IPS DF 4.7 (cell line): ENCODE results near the gene PLP2.
"Not testable (repeated sequence)": the region's sequence is repeated elsewhere in the genome, so short reads cannot be mapped to it uniquely, and the experiment has no call there.

Source experiments
- DNase-seq: peaks from one replicate; pipeline ENCODE4 v3.0.0-alpha.2; 2013; ENCODE audit warnings: low spot score; ENCODE audit errors: extremely low read depth

PLP2 gene

GRCh38 chrX:49171752-49172279 is at the start of gene PLP2:
PLP2 (plus strand) TSS chrX:49171898; CDS start chrX:49172001, 103 bp downstream.
- no peak for DNase-seq

GRCh38 chrX:49122499-49122898 is 49.2 kb upstream of the PLP2 start:
- no peak for DNase-seq

- DNase-seq, result not testable (repeated sequence)
These were observed 43.9 kb upstream of the PLP2 start for GRCh38 chrX:49127742-49128258.

- DNase-seq, result no peak
These were observed 42.3 kb upstream of the PLP2 start for GRCh38 chrX:49129427-49129826.

- DNase-seq, result not testable (repeated sequence)
These were observed 39.4 kb upstream of the PLP2 start for GRCh38 chrX:49132275-49132674.

- DNase-seq, result no peak
These were observed 37.9 kb upstream of the PLP2 start for GRCh38 chrX:49133759-49134158.

GRCh38 chrX:49137492-49137891 is 34.2 kb upstream of the PLP2 start:
- no peak for DNase-seq

- no peak for DNase-seq
These were observed 32.0 kb upstream of the PLP2 start for GRCh38 chrX:49139713-49140112.

- DNase-seq, result not testable (repeated sequence)
These were observed 29.4 kb upstream of the PLP2 start for GRCh38 chrX:49142264-49142663.

GRCh38 chrX:49143154-49143553 is 28.5 kb upstream of the PLP2 start:
- DNase-seq, result not testable (repeated sequence)

GRCh38 chrX:49147282-49147681 is 24.4 kb upstream of the PLP2 start:
- no peak for DNase-seq

GRCh38 chrX:49147936-49148335 is 23.8 kb upstream of the PLP2 start:
- no peak for DNase-seq

GRCh38 chrX:49148390-49149100 is 23.2 kb upstream of the PLP2 start:
- DNase-seq, result not testable (repeated sequence)

- not testable (repeated sequence) for DNase-seq
These were observed 22.4 kb upstream of the PLP2 start for GRCh38 chrX:49149291-49149690.

GRCh38 chrX:49153467-49153866 is 18.2 kb upstream of the PLP2 start:
- no peak for DNase-seq

- no peak for DNase-seq
These were observed 16.3 kb upstream of the PLP2 start for GRCh38 chrX:49155243-49155899.

GRCh38 chrX:49155900-49156837 is 15.5 kb upstream of the PLP2 start:
- no peak for DNase-seq

GRCh38 chrX:49157194-49157593 is 14.5 kb upstream of the PLP2 start:
- DNase-seq, result no peak

GRCh38 chrX:49160908-49161307 is 10.8 kb upstream of the PLP2 start:
- no peak for DNase-seq

GRCh38 chrX:49161632-49162031 is 10.1 kb upstream of the PLP2 start:
- no peak for DNase-seq

- no peak for DNase-seq
These were observed 9.1 kb upstream of the PLP2 start, which contains the start of gene MAGIX for GRCh38 chrX:49162620-49163019. MAGIX (plus strand) TSS chrX:49162758; CDS start chrX:49162890, 132 bp downstream.
